Measurements from ENCODE around the gene ANXA6. TPM values are rescaled to one million over a fixed set of nuclear protein-coding genes. Genes with fewer than 3 reads are reported as not detected.
A peak's percentile ranks its signal among the peaks of the same experiment; 100 is the strongest.

ANXA6 gene
- total RNA-seq, 1 experiment from 2014 or later, result 16.4 TPM

DNA sequence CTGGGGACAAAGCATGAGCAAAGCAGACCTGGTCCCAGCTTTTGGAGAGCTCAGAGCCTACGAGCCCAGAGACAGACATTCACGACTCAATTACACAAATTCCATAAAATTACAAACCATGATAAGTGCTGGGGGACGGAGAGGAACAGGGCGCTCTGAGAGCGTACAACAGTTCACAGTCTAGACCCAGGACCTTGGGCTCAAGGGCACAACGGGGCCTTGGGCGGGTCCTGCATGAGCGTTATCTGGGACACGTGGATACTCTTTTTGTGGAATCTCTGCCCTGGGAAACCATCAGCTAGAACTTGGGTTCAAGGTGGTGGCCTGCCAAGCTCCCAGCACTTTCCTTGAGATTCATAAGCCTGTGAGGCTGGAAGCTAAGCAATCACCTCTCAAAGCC is 9.4 kb upstream of the ANXA6 start:
- Mint-ChIP-seq H3K36me3 (ENCODE audit: insufficient read depth, unreplicated experiment) (no peaks in the 10 kb centered on the region), H3K9me3 (ENCODE audit: low read depth, unreplicated experiment) (no peaks in the 10 kb centered on the region), H3K27ac (ENCODE audit: unreplicated experiment) (no peak overlapping the region), H3K4me1 (ENCODE audit: low read depth, unreplicated experiment) (no peaks in the 10 kb centered on the region), H3K4me3 (ENCODE audit: low read depth, unreplicated experiment) (no peak overlapping the region), H3K27me3 (ENCODE audit: unreplicated experiment) (peaks cover 29% of the 10 kb centered on the region)
- DNase-seq, result no peak
- intact Hi-C loops (cut with micrococcal nuclease; ENCODE audit: unreplicated experiment), result loop anchor here (10.0 kb wide), 2 partner anchors 128 to 282 kb away; no protein-coding TSS in a partner anchor
- TF ChIP-seq, protein P1, sequence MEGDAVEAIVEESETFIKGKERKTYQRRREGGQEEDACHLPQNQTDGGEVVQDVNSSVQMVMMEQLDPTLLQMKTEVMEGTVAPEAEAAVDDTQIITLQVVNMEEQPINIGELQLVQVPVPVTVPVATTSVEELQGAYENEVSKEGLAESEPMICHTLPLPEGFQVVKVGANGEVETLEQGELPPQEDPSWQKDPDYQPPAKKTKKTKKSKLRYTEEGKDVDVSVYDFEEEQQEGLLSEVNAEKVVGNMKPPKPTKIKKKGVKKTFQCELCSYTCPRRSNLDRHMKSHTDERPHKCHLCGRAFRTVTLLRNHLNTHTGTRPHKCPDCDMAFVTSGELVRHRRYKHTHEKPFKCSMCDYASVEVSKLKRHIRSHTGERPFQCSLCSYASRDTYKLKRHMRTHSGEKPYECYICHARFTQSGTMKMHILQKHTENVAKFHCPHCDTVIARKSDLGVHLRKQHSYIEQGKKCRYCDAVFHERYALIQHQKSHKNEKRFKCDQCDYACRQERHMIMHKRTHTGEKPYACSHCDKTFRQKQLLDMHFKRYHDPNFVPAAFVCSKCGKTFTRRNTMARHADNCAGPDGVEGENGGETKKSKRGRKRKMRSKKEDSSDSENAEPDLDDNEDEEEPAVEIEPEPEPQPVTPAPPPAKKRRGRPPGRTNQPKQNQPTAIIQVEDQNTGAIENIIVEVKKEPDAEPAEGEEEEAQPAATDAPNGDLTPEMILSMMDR (IDR thresholded peaks at IDR 0.05; ENCODE audit: unreplicated experiment), result no peak
- no TSS peak for BruUV-seq (replicated peaks)
- CTCF ChIA-PET, result interaction anchor here (1.3 kb wide), 1 partner anchor 17 kb away, joined by 5 read pairs; no protein-coding TSS in a partner anchor

DNA sequence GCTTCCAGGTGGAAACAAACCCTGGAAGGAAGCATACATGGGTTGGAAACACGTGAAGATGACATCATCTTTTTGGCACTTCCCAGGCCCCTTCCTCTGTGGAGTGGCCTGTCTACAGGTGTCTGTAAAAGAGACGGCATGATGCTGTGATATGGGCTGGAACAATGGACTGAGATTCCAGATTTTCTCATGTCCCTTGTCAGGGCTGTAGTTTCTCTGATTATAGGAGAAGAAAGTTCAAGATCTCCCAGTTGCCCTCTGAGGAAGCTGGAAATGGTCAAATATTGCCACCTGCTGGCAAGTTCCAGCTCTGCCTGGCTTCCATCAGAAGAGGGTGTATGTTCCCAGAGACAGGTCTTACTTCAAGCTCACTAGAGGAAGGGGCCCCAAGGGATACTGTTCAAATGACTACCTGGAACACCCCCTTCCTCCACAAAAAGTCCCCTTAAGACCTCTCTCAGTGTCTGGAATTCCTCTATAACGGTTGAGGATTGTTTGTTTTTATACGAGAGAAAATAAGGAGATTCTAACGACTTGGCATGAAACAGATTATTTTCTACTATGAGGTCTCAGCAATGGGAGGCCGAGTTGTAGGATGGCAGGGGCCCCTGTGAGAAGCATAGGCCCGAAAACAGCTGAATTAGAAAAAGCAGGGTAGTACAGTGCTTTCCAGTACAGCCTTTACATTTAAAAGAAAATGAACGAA is 7.3 kb upstream of the ANXA6 start:
- no TSS peak for BruUV-seq (replicated peaks)
- Mint-ChIP-seq H3K9me3 (ENCODE audit: low read depth, unreplicated experiment) (no peaks in the 10 kb centered on the region), H3K36me3 (ENCODE audit: insufficient read depth, unreplicated experiment) (no peaks in the 10 kb centered on the region), H3K4me1 (ENCODE audit: low read depth, unreplicated experiment) (no peaks in the 10 kb centered on the region), H3K27ac (ENCODE audit: unreplicated experiment) (no peak overlapping the region), H3K27me3 (ENCODE audit: unreplicated experiment) (peaks cover 7% of the 10 kb centered on the region), H3K4me3 (ENCODE audit: low read depth, unreplicated experiment) (no peak overlapping the region)
- CTCF ChIA-PET, result interaction anchor here (0.6 to 4.1 kb wide), 17 partner anchors 8 to 487 kb away, joined by 3 to 106 read pairs (median 5); partner anchors contain the start of gene GM2A
- peak; percentile 85 for DNase-seq
- intact Hi-C loops (cut with micrococcal nuclease; ENCODE audit: unreplicated experiment), result loop anchor here (1.0 to 10.0 kb wide), 6 partner anchors 39 to 364 kb away; no protein-coding TSS in a partner anchor
- TF ChIP-seq, protein P1 (IDR thresholded peaks at IDR 0.05; ENCODE audit: unreplicated experiment), result peak; percentile 93

- CTCF ChIA-PET, result interaction anchor here (0.8 to 4.1 kb wide), 2 partner anchors 37 to 160 kb away, joined by 8 to 106 read pairs; no protein-coding TSS in a partner anchor
- intact Hi-C loops (cut with micrococcal nuclease; ENCODE audit: unreplicated experiment), result loop anchor here (10.0 kb wide), 2 partner anchors 132 to 278 kb away; no protein-coding TSS in a partner anchor
Measured at GRCh38 chr5:151162776-151163175, 5.2 kb upstream of the ANXA6 start.

GRCh38 chr5:151159649-151160373 is 2.2 kb upstream of the ANXA6 start:
- intact Hi-C loops (cut with micrococcal nuclease; ENCODE audit: unreplicated experiment), result loop anchor here (10.0 kb wide), 2 partner anchors 135 to 275 kb away; no protein-coding TSS in a partner anchor
- Mint-ChIP-seq H3K9me3 (ENCODE audit: low read depth, unreplicated experiment) (no peaks in the 10 kb centered on the region), H3K4me1 (ENCODE audit: low read depth, unreplicated experiment) (peaks cover 10% of the 10 kb centered on the region), H3K36me3 (ENCODE audit: insufficient read depth, unreplicated experiment) (peaks cover 12% of the 10 kb centered on the region), H3K27ac (ENCODE audit: unreplicated experiment) (no peak overlapping the region), H3K4me3 (ENCODE audit: low read depth, unreplicated experiment) (no peak overlapping the region), H3K27me3 (ENCODE audit: unreplicated experiment) (peaks cover 13% of the 10 kb centered on the region)
- no TSS peak for BruUV-seq (replicated peaks)
- DNase-seq, result no peak
- CTCF ChIA-PET, result no interaction called here
- TF ChIP-seq, protein P1 (IDR thresholded peaks at IDR 0.05; ENCODE audit: unreplicated experiment), result no peak

More at GRCh38 chr5:151162776-151163175, 5.2 kb upstream of the ANXA6 start:
- TF ChIP-seq, protein P1 (IDR thresholded peaks at IDR 0.05; ENCODE audit: unreplicated experiment), result no peak
- H3K4me3 Mint-ChIP-seq (ENCODE audit: low read depth, unreplicated experiment), result no peak overlapping the region
- peaks cover 9% of the 10 kb centered on the region for H3K4me1 Mint-ChIP-seq (ENCODE audit: low read depth, unreplicated experiment)
- H3K27me3 Mint-ChIP-seq (ENCODE audit: unreplicated experiment), result peaks cover 10% of the 10 kb centered on the region
- no peak for DNase-seq
- BruUV-seq (replicated peaks), result no TSS peak
- H3K9me3 Mint-ChIP-seq (ENCODE audit: low read depth, unreplicated experiment), result no peaks in the 10 kb centered on the region
- peaks cover 3% of the 10 kb centered on the region for H3K36me3 Mint-ChIP-seq (ENCODE audit: insufficient read depth, unreplicated experiment)
- no peak overlapping the region for H3K27ac Mint-ChIP-seq (ENCODE audit: unreplicated experiment)

All from Calu3 (cell line).